HG02798 (cell line): ENCODE data around the gene ZNF180.
A peak's percentile ranks its signal among the peaks of the same experiment; 100 is the strongest.
"Not testable (repeated sequence)": the region's sequence is repeated elsewhere in the genome, so short reads cannot be mapped to it uniquely, and the experiment has no call there.

Source experiments
- ATAC-seq: cut with Tn5 transposase; IDR thresholded peaks from one replicate; pipeline ENCODE4 v1.9.1; 2021; ENCODE audit warnings: mild to moderate bottlenecking; ENCODE audit not compliant: unreplicated experiment, poor library complexity

Gene ZNF180

GRCh38 chr19:44499962-44500949 is at the start of gene ZNF180:
TSS of gene ZNF180 (minus strand) at chr19:44500522. CDS start at chr19:44497334, 3,188 bp downstream.
- peak; percentile 92 for ATAC-seq

GRCh38 chr19:44549507-44549906 is 49.2 kb upstream of the ZNF180 start:
- no peak for ATAC-seq

GRCh38 chr19:44548736-44549135 is 48.4 kb upstream of the ZNF180 start:
- ATAC-seq: no peak

- no peak for ATAC-seq
These were observed 43.7 kb upstream of the ZNF180 start for GRCh38 chr19:44544031-44544430.

GRCh38 chr19:44542671-44543070 is 42.3 kb upstream of the ZNF180 start:
- no peak for ATAC-seq

- ATAC-seq: no peak
These were observed 40.4 kb upstream of the ZNF180 start for GRCh38 chr19:44540736-44541135.

- ATAC-seq: no peak
These were observed 39.7 kb upstream of the ZNF180 start for GRCh38 chr19:44539991-44540390.

GRCh38 chr19:44539236-44539826 is 39.0 kb upstream of the ZNF180 start:
- ATAC-seq: no peak

GRCh38 chr19:44535361-44535760 is 35.0 kb upstream of the ZNF180 start:
- not testable (repeated sequence) for ATAC-seq

- ATAC-seq: no peak
These were observed 32.5 kb upstream of the ZNF180 start for GRCh38 chr19:44532819-44533218.

- ATAC-seq: no peak
These were observed 30.5 kb upstream of the ZNF180 start for GRCh38 chr19:44530777-44531176.

GRCh38 chr19:44529536-44529935 is 29.2 kb upstream of the ZNF180 start, which contains the start of gene CEACAM20:
TSS of gene CEACAM20 (minus strand) at chr19:44529675. CDS start at chr19:44529509, 166 bp downstream.
- no peak for ATAC-seq

- ATAC-seq: no peak
These were observed 27.2 kb upstream of the ZNF180 start for GRCh38 chr19:44527554-44527953.

- ATAC-seq: no peak
These were observed 25.6 kb upstream of the ZNF180 start for GRCh38 chr19:44525721-44526430.

GRCh38 chr19:44521370-44521769 is 21.0 kb upstream of the ZNF180 start:
- ATAC-seq: no peak

GRCh38 chr19:44517146-44517545 is 16.8 kb upstream of the ZNF180 start:
- no peak for ATAC-seq

GRCh38 chr19:44515907-44516306 is 15.6 kb upstream of the ZNF180 start:
- no peak for ATAC-seq

- no peak for ATAC-seq
These were observed 14.7 kb upstream of the ZNF180 start for GRCh38 chr19:44515031-44515430.

- ATAC-seq: no peak
These were observed 12.3 kb upstream of the ZNF180 start for GRCh38 chr19:44512326-44513298.

GRCh38 chr19:44509478-44509877 is 9.2 kb upstream of the ZNF180 start:
- ATAC-seq: no peak
